Fibroblast of peridontal ligament (primary cell): Measurements from ENCODE around the gene STRIT1.
A peak's percentile ranks its signal among the peaks of the same experiment; 100 is the strongest.
"Not testable (repeated sequence)": the region's sequence is repeated elsewhere in the genome, so short reads cannot be mapped to it uniquely, and the experiment has no call there.

Experiments
- DNase-seq: peaks from one replicate; pipeline ENCODE4 v3.0.0-alpha.2; 2010; ENCODE audit errors: extremely low read depth

STRIT1 gene

GRCh38 chr3:155270485-155271342, 22.8 kb downstream of the STRIT1 start:
- no peak for DNase-seq

DNA sequence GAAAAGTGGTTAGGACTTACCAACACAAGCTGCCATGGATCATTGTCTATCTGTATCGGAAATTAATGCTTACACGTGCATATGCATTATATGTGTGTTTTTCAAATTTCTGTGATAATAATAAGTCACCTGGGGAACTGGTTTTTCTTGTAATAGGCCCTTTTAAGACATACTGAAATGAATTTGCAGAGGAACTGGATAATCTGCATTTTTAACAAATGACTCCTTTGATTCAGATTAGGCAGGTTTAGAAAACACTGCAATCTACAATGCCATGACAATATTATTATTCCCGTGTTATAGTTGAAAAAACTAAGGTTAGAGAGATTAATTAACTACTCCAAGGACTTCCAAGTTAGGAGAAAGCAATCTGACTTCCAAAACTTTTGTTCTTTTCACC, 23.4 kb downstream of the STRIT1 start:
- no peak for DNase-seq

- DNase-seq, result not testable (repeated sequence)
Observed at GRCh38 chr3:155262855-155263254, 30.6 kb downstream of the STRIT1 start.

DNA sequence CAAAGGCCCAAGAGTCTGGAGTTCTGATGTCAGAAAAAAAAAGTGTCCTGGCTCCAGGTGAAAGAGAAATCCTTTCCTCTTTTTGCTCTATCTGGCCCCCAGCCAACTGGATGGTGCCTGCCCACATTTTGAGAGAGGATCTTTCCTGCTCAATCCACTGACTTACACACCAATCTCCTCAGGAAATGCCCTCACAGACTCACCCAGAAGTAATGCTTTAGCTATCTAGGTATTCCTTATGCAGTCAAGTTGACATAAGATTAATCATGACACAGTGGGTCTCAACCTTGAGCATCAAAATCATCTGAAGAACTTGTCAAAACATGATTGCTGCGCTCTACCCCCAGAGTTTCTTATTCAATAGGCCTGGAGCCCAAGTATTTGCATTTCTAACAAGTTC, 31.2 kb downstream of the STRIT1 start:
- DNase-seq, result no peak

- DNase-seq, result no peak
Observed at GRCh38 chr3:155254445-155254844, 39.0 kb downstream of the STRIT1 start.

DNA sequence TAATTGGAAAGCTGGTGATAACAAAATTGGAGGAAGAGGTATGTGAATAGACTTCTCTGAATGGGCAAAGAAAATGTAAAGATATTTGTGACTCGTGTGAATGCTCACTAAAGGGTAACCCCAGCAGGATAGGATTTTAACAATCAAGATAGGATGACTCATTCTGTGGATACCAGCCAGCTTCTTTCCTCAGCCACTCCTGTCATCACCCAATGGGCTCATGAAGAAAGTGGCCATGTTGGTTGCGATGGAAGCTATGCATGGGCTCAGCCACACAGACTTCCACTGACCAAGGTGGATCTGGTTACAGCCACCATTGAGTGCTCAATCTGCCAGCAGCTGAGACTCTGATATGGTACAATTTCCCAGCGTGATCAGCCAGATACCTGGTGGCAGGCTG, 40.9 kb downstream of the STRIT1 start:
- peak; percentile 53 for DNase-seq

DNA sequence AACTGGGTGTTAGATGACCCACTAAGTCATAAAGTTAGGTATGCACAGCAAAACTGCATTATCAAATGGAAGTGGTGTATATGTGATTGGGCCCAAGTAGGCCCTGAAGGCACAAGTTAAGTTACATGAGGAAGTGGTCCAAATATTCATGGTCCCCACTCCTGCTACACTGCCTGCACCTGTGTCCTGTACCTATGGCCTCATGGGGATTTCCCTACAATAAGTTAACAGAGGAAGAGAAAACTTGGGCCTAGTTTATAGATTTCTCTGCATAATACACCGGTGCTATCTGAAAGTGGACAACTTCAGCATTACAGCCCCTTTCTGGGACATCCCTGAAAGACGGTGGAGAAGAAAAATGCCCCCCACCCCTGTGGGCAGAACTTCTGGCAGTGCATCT, 41.5 kb downstream of the STRIT1 start:
- DNase-seq, result no peak

DNA sequence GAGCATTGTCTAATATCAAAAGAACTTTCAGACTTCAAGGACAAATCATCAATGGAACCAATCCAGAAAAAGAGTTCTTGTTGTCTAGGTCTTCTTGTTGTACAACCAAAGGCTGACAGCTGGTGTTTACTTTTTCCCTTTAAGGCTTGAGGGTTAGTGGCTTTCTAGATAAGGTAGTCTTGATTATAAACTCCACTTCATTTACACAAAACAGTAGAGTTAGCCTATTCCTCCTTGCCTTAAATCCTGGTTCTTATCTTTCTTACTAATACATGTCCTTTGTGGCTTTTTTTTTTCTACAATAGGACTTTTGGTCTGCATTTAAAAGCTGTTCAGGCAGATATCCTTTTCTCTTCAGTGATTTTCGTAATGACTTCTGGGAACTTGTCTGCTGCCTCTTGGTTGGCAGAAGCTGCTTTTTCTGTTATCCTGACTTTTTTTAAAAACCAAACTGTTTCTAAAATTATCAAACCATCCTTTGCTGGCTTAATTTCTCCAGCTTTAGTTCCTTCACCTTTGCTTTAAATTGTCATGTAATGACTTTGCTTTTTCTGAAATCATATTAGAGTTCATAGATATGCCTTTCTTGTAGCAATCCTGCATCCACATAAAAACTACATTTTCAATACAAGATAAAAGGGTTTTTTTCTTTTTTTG, 44.8 kb downstream of the STRIT1 start:
- no peak for DNase-seq

GRCh38 chr3:155244699-155245098, 48.8 kb downstream of the STRIT1 start:
- DNase-seq, result no peak

- DNase-seq, result peak; percentile 51
Observed at GRCh38 chr3:155244216-155244615, 49.3 kb downstream of the STRIT1 start.

GRCh38 chr3:155243512-155243921, 50.0 kb downstream of the STRIT1 start:
- peak; percentile 72 for DNase-seq

GRCh38 chr3:155242342-155242741, 51.1 kb downstream of the STRIT1 start:
- peak; percentile 88 for DNase-seq

GRCh38 chr3:155241579-155241978, 51.9 kb downstream of the STRIT1 start:
- DNase-seq, result peak; percentile 81
